GF-D8 (cell line): ENCODE data around the gene ZBTB47.

ENCODE experiments used
- DNase-seq: peaks from one replicate; lab custom pipeline; 2025; lab: John Stamatoyannopoulos, UW

ZBTB47 gene

GRCh38 chr3:42685363-42685881 is 31.9 kb downstream of the ZBTB47 start, which contains the start of gene KLHL40:
Gene KLHL40, plus strand, starts transcription at chr3:42685537. Its CDS starts 82 bp downstream, at chr3:42685619.
- DNase-seq: no peak

GRCh38 chr3:42685891-42686820 is 32.7 kb downstream of the ZBTB47 start:
- DNase-seq: no peak

- DNase-seq: no peak
These were observed 33.5 kb downstream of the ZBTB47 start for GRCh38 chr3:42686832-42687650.

- no peak for DNase-seq
These were observed 34.5 kb downstream of the ZBTB47 start for GRCh38 chr3:42688016-42688415.

GRCh38 chr3:42688487-42689420 is 35.3 kb downstream of the ZBTB47 start:
- DNase-seq: no peak

- DNase-seq: no peak
These were observed 36.0 kb downstream of the ZBTB47 start for GRCh38 chr3:42689421-42690014.

GRCh38 chr3:42690191-42690590 is 36.7 kb downstream of the ZBTB47 start:
- no peak for DNase-seq

- DNase-seq: no peak
These were observed 37.5 kb downstream of the ZBTB47 start for GRCh38 chr3:42690766-42691680.

GRCh38 chr3:42691816-42692666 is 38.5 kb downstream of the ZBTB47 start:
- DNase-seq: no peak

GRCh38 chr3:42692667-42693529 is 39.4 kb downstream of the ZBTB47 start:
- no peak for DNase-seq

GRCh38 chr3:42693530-42693930 is 40.0 kb downstream of the ZBTB47 start:
- no peak for DNase-seq

- DNase-seq: no peak
These were observed 40.9 kb downstream of the ZBTB47 start for GRCh38 chr3:42694366-42694765.

GRCh38 chr3:42696356-42697288 is 43.1 kb downstream of the ZBTB47 start:
- DNase-seq: no peak

- no peak for DNase-seq
These were observed 44.0 kb downstream of the ZBTB47 start for GRCh38 chr3:42697289-42698051.

- no peak for DNase-seq
These were observed 44.9 kb downstream of the ZBTB47 start for GRCh38 chr3:42698216-42698910.

- DNase-seq: no peak
These were observed 45.4 kb downstream of the ZBTB47 start for GRCh38 chr3:42698911-42699230.
